ENCODE data around the gene RGN. TPM values are rescaled to one million over a fixed set of nuclear protein-coding genes. Genes with fewer than 3 reads are reported as not detected.
"Not testable (repeated sequence)": the region's sequence is repeated elsewhere in the genome, so short reads cannot be mapped to it uniquely, and the experiment has no call there.

Gene RGN
- total RNA-seq, 2 experiments from 2014 or later = not detected

- no peaks in the 10 kb centered on the region for H3K9me3 Mint-ChIP-seq
- POLR2A ChIA-PET = no interaction called here
- H3K27ac Mint-ChIP-seq = no peak overlapping the region
- no peak for ATAC-seq
- DNase-seq = no peak
- H3K4me3 Mint-ChIP-seq = no peak overlapping the region
- no peaks in the 10 kb centered on the region for H3K27me3 Mint-ChIP-seq
- intact Hi-C loops (cut with micrococcal nuclease) = no loop called here
- CTCF ChIA-PET = no interaction called here
- H3K36me3 Mint-ChIP-seq (ENCODE audit: low read depth) = no peaks in the 10 kb centered on the region
- no peaks in the 10 kb centered on the region for H3K4me1 Mint-ChIP-seq (ENCODE audit: low read depth)
- TF ChIP-seq CTCF (IDR thresholded peaks at IDR 0.05) = no peak
Measured at GRCh38 chrX:47098338-47099094, 20.3 kb downstream of the RGN start.

DNA sequence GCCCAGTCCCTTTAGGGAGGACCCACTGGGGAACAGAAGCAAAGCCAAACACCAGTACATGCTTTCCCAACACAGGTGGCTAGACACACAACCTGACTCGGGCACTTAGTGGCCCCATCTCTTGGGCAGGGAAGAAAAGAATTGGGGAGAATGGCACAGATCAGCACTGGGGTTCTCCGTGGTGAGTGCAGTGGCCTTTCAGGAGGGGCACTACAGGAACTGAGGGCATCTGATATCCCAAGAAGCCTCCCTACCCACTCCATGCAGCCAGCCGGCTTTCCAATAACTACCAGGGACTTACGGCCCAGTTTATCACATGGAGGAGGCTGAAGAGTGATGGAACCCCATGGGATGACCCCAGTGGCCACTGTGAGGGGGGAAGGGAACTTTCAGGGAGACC lies 23.0 kb downstream of the RGN start:
- no peak overlapping the region for H3K4me3 Mint-ChIP-seq
- ATAC-seq (no peak), DNase-seq (no peak)
- no peak overlapping the region for H3K27ac Mint-ChIP-seq
- H3K9me3 Mint-ChIP-seq = no peaks in the 10 kb centered on the region
- no peaks in the 10 kb centered on the region for H3K27me3 Mint-ChIP-seq
- H3K4me1 Mint-ChIP-seq (ENCODE audit: low read depth) = no peaks in the 10 kb centered on the region
- H3K36me3 Mint-ChIP-seq (ENCODE audit: low read depth) = no peaks in the 10 kb centered on the region
- ChIA-PET POLR2A (no interaction called here), CTCF (no interaction called here)
- intact Hi-C loops (cut with micrococcal nuclease) = no loop called here
- no peak for TF ChIP-seq CTCF (IDR thresholded peaks at IDR 0.05)

DNA sequence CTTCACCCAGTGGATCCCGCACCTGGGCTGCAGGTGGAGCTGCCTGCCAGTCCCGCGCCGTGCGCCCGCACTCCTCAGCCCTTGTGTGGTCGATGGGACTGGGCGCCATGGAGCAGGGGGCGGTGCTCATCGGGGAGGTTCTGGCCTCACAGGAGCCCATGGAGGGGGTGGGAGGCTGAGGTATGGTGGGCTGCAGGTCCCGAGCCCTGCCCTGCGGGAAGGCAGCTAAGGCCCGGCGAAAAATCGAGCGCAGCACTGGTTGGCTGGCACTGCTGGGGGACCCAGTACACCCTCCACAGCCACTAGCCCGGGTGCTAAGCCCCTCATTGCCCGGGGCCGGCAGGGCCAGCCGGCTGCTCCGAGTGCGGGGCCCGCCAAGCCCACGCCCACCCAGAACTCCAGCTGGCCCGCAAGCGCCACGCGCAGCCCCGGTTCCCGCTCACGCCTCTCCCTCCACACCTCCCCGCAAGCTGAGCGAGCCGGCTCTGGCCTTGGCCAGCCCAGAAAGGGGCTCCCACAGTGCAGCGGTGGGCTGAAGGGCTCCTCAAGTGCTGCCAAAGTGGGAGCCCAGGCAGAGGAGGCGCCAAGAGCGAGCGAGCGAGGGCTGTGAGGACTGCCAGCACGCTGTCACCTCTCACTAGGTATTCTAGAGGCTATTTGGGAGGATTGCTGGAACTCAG lies 32.8 kb downstream of the RGN start:
- ATAC-seq; CTCF ChIA-PET; DNase-seq; H3K27me3 Mint-ChIP-seq; H3K36me3 Mint-ChIP-seq (ENCODE audit: low read depth); intact Hi-C loops (cut with micrococcal nuclease); H3K4me1 Mint-ChIP-seq (ENCODE audit: low read depth); H3K9me3 Mint-ChIP-seq; H3K4me3 Mint-ChIP-seq; H3K27ac Mint-ChIP-seq; POLR2A ChIA-PET: not testable (repeated sequence)

DNA sequence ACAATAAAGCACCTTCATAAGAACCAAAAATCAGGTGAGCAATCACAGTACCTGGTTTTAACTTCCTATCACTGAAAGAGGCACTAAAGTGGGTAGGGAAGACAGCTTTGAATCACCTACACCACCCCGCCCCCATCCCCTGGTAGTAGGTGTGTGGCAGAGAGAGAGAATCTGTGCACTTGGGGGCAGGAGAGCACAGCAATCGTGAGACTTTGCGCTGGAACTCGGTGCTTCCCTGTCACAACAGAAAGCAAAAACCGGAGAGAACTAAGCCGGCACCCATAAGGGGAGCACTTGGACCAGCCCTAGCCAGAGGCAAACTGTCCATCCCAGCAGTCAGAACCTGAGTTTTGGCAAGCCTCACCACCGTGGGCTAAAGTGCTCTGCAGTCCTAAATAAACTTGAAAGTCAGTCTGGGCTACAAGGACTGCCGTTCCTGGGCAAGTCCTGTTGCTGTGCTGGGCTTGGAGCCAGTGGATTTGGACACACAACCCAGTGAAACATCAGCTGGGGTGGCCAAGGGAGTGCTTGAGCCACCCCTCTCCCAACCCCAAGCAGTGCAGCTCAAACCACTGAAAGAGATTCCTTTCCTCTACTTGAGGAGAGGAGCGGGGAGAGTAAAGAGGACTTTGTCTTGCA lies 34.2 kb downstream of the RGN start:
- Mint-ChIP-seq H3K36me3 (ENCODE audit: low read depth) (no peaks in the 10 kb centered on the region), H3K27me3 (no peaks in the 10 kb centered on the region), H3K27ac (no peak overlapping the region), H3K4me1 (ENCODE audit: low read depth) (no peaks in the 10 kb centered on the region), H3K4me3 (no peak overlapping the region), H3K9me3 (no peaks in the 10 kb centered on the region)
- POLR2A ChIA-PET = no interaction called here
- CTCF ChIA-PET = no interaction called here
- ATAC-seq = no peak
- DNase-seq = peak; percentile 9
- no peak for TF ChIP-seq CTCF (IDR thresholded peaks at IDR 0.05)
- intact Hi-C loops (cut with micrococcal nuclease) = no loop called here

DNA sequence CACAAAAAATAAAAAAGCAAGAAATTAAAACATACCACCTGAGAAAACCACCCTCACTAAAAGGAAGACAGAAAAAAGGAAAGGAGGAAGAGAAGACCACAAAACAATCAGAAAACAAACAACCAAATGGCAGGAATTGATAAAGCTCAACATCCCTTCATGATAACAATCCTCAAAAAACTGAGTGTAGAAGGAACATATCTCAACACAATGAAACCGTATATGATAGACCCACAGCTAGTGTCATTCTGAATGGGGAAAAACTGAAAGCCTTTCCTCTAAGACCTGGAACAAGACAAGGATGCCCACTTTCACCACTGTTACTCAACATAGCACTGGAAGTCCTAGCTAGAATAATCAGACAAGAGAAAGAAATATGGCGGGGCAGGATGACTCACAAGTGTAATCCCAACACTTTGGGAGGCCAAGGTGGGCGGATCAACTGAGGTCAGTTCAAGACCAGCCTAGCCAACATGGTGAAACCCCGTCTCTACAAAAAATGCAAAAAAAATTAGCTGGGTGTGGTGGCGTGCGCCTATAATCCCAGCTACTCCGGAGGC lies 38.4 kb downstream of the RGN start:
- intact Hi-C loops (cut with micrococcal nuclease); POLR2A ChIA-PET: not testable (repeated sequence)

GRCh38 chrX:47124466-47124865 lies 46.2 kb downstream of the RGN start:
- DNase-seq; H3K36me3 Mint-ChIP-seq (ENCODE audit: low read depth); H3K27ac Mint-ChIP-seq; H3K27me3 Mint-ChIP-seq; H3K9me3 Mint-ChIP-seq; POLR2A ChIA-PET; H3K4me3 Mint-ChIP-seq; ATAC-seq; CTCF ChIA-PET; H3K4me1 Mint-ChIP-seq (ENCODE audit: low read depth); intact Hi-C loops (cut with micrococcal nuclease): not testable (repeated sequence)

More for the DNA sequence above, 38.4 kb downstream of the RGN start:
- not testable (repeated sequence) for H3K36me3 Mint-ChIP-seq (ENCODE audit: low read depth); ATAC-seq; DNase-seq; H3K27me3 Mint-ChIP-seq; H3K4me1 Mint-ChIP-seq (ENCODE audit: low read depth); H3K27ac Mint-ChIP-seq; H3K4me3 Mint-ChIP-seq; H3K9me3 Mint-ChIP-seq
- CTCF ChIA-PET = interaction anchor here (0.8 kb wide), 1 partner anchor 28 kb away, joined by 3 read pairs; the partner anchor contains the start of genes NDUFB11 and RBM10
